NCI-H748 (cell line): Measurements from ENCODE around the gene CCP110.

Source experiments
- DNase-seq: peaks from one replicate; lab custom pipeline; 2025; ENCODE audit not compliant: unreplicated experiment; lab: John Stamatoyannopoulos, UW

CCP110 gene

GRCh38 chr16:19599968-19600716 is 76.4 kb downstream of the CCP110 start:
- DNase-seq: no peak

GRCh38 chr16:19601083-19601976 is 77.6 kb downstream of the CCP110 start:
- peak; percentile 36 for DNase-seq
